HEK293T (cell line): Measurements from ENCODE around the gene MARF1.

Source experiments
- BHLHE40 ChIP-seq: fragments of 450-650 bp; IDR thresholded peaks from 2 replicates; pipeline ENCODE4 v1.6.1; 2016; ENCODE audit warnings: mild to moderate bottlenecking, moderate library complexity, borderline replicate concordance
- FOXK2 ChIP-seq: fragments of 450-650 bp; IDR thresholded peaks from 2 replicates; pipeline ENCODE4 v1.6.1; 2016; ENCODE audit warnings: mild to moderate bottlenecking

- TF ChIP-seq BHLHE40 (no peak), FOXK2 (no peak)
These were observed 43.3 kb upstream of the MARF1 start for GRCh38 chr16:15686287-15686686.
